ENCODE data around the gene ITGB5.

GRCh38 chr3:124853446-124853845 is 33.7 kb downstream of the ITGB5 start:
- no peak for TF ChIP-seq CTCF (conservative IDR thresholded peaks at IDR 0.05; ENCODE audit: low read length)
- TF ChIP-seq EZH2phosphoT487 (IDR thresholded peaks at IDR 0.05; ENCODE audit: borderline replicate concordance, low read depth, low read length): no peak
